NCI-H1092 treated with DMSO at 0.1 percent for 48 hours (cell line): ENCODE data around the gene NR2E3.

Source experiments
- DNase-seq: peaks from one replicate; lab custom pipeline; 2025; lab: John Stamatoyannopoulos, UW

The NR2E3 gene

GRCh38 chr15:71810256-71811035 is at the start of gene NR2E3:
NR2E3 (plus strand) TSS chr15:71810554; CDS start chr15:71810744, 190 bp downstream.
- no peak for DNase-seq

- no peak for DNase-seq
These were observed 49.5 kb upstream of the NR2E3 start for GRCh38 chr15:71760852-71761251.

DNA sequence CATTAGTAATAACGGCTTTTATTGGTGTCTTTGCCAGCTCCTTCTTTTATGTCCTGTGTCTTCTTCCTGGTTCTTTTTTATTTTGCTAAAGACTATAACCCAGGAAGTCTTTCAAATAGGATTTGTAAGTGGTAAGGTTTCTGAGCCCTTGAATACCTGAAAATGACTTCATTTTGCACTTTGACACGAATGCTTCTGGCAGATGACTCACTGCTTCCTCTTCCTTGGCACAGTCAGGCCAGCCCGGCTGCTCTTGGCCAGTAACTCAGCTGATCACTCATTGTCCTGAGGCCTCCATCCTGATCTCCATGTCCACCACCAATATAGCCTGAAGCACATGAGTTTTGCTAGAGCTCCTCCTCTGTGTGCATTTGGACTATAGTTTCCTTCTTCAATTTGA is 48.7 kb upstream of the NR2E3 start:
- DNase-seq: no peak

DNA sequence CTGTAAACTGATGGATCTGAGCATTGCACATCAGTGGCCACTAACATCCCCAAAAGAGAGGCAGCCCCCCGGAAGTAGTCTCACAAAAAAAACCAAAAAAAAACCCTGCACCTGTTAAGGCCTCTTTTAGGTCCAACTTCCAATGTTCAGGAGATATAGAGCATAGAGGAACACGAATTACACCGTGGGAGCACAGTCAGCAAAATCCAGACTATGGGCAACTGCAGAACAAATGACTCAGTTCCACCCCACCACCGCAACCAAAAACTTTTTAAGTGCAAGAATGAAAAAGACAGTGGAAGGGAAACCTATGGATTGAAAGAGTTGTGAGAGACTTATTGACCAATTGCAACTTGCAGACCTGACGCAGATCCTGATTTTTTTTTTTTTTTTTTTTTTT is 42.2 kb upstream of the NR2E3 start:
- DNase-seq: no peak

GRCh38 chr15:71773206-71773859 is 37.0 kb upstream of the NR2E3 start:
- no peak for DNase-seq

GRCh38 chr15:71775856-71776255 is 34.5 kb upstream of the NR2E3 start:
- DNase-seq: no peak

DNA sequence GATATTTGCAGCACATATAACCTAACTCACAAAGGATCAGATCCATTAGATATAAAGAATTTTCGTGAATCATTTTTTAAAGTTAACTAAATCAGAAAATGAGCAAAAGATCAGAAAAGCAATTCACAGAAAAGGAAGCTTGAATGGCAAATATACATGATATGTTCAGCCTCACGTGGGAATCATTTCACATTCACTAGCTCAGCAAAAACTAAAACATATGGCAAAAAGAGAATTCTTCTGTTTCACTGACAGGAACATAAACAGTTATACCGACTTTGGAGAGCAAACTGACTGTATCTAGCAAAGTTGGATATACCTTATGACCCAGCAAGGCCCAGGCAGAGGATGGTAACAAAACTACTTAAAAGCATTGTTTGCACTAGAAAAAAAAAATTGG is 34.0 kb upstream of the NR2E3 start:
- DNase-seq: no peak

GRCh38 chr15:71777216-71777943 is 33.0 kb upstream of the NR2E3 start:
- no peak for DNase-seq

- no peak for DNase-seq
These were observed 31.1 kb upstream of the NR2E3 start for GRCh38 chr15:71779073-71779797.

- DNase-seq: no peak
These were observed 30.0 kb upstream of the NR2E3 start for GRCh38 chr15:71780115-71780976.

DNA sequence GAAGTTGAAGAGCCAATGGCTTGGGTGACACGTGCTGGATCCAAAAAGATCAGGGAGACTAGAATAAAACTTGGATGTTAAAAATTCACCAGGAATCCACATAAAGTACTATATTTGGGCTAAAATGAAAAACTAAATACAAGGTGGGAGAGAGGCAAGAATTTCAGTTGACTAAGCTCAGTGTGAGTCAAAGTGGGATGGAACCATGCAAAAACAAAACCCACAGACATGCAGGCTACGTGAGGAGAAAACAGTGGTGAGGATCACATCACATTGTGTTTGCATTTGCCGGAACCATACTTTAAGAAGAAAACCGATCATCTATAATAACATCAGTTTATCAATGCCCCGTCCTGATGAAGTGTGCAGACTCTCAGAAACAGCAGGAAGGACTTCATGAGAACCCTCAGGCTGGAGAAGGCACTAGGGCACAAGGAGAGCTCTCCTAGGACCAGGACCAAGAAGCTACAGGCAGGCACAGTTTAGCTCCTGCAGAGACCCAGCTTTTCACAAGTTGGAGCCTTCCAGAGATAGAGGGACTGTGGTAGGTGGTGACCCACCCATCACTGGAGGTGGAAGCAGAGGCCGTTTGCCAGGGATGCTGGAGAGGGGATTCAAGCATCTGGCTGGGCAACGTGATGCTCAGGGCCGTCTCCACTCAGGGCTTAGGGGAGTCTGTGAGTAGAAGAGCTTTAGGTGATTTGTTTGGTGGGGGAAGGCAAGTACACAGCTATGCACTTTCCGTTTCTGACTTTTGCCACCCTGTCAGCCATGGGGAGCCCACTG is 29.0 kb upstream of the NR2E3 start:
- no peak for DNase-seq

DNA sequence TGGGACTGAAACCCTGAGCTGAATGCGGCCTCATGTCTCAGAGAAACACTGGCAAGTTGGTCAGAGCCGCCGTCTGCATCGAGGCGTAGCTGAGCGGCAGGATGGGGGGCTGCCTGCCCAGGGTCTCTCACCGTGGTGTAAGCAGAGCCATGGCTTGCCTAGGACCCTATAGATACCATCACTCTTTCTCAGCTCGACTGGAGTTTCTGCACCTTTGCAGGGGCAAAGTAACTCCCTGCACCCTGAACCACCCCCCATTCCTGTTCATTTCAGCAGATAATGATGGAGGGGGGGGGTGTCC is 28.4 kb upstream of the NR2E3 start:
- no peak for DNase-seq

GRCh38 chr15:71782422-71783165 is 27.8 kb upstream of the NR2E3 start:
- no peak for DNase-seq

DNA sequence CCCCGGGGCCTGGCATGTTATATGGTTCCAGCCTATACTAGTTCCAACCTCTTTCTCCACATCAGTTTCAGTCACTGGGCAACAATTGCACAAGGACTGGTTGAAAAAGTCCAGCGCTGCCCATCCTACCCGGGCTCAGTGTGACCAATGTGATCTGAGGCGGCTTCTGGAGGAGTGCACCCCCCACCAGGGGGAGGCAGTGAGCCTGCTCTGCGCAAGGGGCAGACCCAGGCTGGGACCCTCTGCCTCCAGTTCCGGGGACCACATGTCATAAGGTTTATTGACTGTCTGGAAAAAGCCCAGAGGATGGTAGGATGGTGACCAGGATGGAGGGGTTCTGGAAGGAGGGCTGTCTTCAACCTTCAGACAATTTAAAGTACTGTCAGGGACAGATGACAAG is 25.6 kb upstream of the NR2E3 start:
- DNase-seq: no peak

- no peak for DNase-seq
These were observed 24.4 kb upstream of the NR2E3 start for GRCh38 chr15:71785996-71786395.

DNA sequence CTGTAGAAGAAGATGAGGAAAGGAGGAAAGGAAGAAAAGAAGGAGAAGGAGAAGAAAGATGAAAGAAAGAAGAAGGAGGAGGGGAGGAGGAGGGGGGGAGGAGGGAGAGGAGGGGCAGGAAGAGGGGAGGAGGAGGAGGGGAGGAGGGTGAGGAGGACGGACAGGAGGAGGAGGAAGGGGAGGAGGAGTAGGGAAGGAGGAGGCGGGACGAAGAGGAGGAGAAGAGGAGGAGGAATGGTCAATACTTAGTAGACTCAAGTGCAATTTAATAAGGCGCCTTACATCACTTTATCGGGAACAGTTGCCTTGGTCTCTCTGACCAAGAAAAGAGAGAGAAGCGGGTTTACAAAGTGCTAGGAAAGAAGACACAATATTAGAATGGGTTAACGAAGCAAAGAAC is 23.7 kb upstream of the NR2E3 start:
- DNase-seq: no peak

DNA sequence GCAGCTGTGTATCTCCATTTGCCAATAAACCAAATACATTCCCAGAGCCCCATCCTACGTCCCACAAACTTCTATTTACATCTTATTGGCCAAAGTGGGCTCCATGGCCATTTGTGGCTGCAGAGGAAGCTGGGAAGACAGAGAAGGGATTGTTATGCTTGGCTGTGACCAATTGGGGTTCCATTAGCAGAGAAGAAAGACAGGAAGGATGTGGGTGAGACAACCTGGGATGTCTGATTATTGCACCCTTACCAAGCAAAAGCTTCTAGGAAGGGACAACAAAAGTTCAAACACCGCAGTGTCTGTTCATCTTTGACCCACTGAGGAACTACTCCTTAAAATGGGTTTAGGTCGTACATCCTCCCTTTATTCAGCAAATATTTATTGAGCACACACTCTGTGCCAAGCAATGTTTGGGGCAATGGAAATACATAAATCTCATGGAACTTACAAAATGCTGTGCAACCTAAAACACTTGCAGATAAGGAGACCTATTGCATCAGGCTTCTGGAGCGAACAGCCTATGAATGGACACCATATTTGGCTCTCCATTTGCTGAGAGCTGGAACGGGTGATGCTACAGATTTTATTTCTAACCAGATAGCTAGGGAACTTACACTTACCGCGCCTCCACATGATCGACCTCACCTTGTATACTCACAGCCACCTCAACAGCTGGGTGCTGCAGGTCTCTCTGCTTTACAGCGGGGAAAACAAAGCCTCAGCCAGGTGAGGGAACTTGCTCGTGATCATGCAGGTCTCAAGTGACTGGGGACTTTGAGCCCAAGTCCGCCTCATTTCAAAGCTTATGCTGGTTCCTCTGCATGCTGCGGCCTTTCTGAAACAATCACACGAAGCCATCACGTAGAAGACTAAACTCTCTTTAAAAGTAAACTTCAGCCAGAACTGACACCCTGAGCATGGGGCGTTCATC is 21.4 kb upstream of the NR2E3 start:
- no peak for DNase-seq

GRCh38 chr15:71789616-71790015 is 20.7 kb upstream of the NR2E3 start:
- no peak for DNase-seq

- no peak for DNase-seq
These were observed 20.3 kb upstream of the NR2E3 start for GRCh38 chr15:71790081-71790480.
